Muscle layer of colon (tissue), 2 donors: ENCODE data around the gene MIX23.

Source experiments
- H3K27ac ChIP-seq: one replicate; pipeline ENCODE4 v1.7.0; 2013; ENCODE audit warnings: low read depth, mild to moderate bottlenecking, low read length, moderate library complexity
- H3K27me3 ChIP-seq, 2 donors: one replicate each; pipeline ENCODE4 v1.7.0; 2013; ENCODE audit warnings: low read length in 2 of 2, mild to moderate bottlenecking in 2 of 2; ENCODE audit not compliant: insufficient read depth in 2 of 2, control insufficient read depth in 1 of 2
- H3K36me3 ChIP-seq: one replicate; pipeline ENCODE4 v1.7.0; 2013; ENCODE audit warnings: mild to moderate bottlenecking, low read length; ENCODE audit not compliant: insufficient read depth
- H3K4me1 ChIP-seq: one replicate; pipeline ENCODE4 v1.7.0; 2013; ENCODE audit warnings: mild to moderate bottlenecking, low read length; ENCODE audit not compliant: insufficient read depth
- H3K4me3 ChIP-seq, 2 donors: one replicate each; pipeline ENCODE4 v1.7.0; 2013; ENCODE audit warnings: low read length in 2 of 2, low read depth in 1 of 2, mild to moderate bottlenecking in 1 of 2, moderate library complexity in 1 of 2
- H3K9ac ChIP-seq: one replicate; pipeline ENCODE4 v1.7.0; 2013; ENCODE audit warnings: low read length
- H3K9me3 ChIP-seq: one replicate; pipeline ENCODE4 v1.7.0; 2013; ENCODE audit warnings: mild to moderate bottlenecking, low read length
- donor health status: abdominal sarcoma.
- donor health status: Adenocarcinoma of cecum.

MIX23 gene

GRCh38 chr3:122409446-122409845, 26.4 kb upstream of the MIX23 start:
- H3K9ac ChIP-seq = no peak overlapping the region
- no peaks in the 10 kb centered on the region for H3K9me3 ChIP-seq
- no peak overlapping the region for H3K4me3 ChIP-seq
- H3K4me1 ChIP-seq = no peaks in the 10 kb centered on the region
- no peak overlapping the region for H3K27ac ChIP-seq
- no peaks in the 10 kb centered on the region for H3K27me3 ChIP-seq
- H3K36me3 ChIP-seq = peaks cover 71% of the 10 kb centered on the region

- Histone ChIP-seq H3K4me1 (no peaks in the 10 kb centered on the region), H3K4me3 (no peak overlapping the region), H3K9ac (no peak overlapping the region), H3K9me3 (no peaks in the 10 kb centered on the region), H3K27me3 (no peaks in the 10 kb centered on the region), H3K27ac (no peak overlapping the region), H3K36me3 (peaks cover 84% of the 10 kb centered on the region)
Observed at GRCh38 chr3:122407946-122408345, 24.9 kb upstream of the MIX23 start.

GRCh38 chr3:122406198-122406597, 23.2 kb upstream of the MIX23 start:
- no peaks in the 10 kb centered on the region for H3K27me3 ChIP-seq
- H3K27ac ChIP-seq = no peak overlapping the region
- peaks cover 82% of the 10 kb centered on the region for H3K36me3 ChIP-seq

GRCh38 chr3:122405015-122405414, 22.0 kb upstream of the MIX23 start:
- no peaks in the 10 kb centered on the region for H3K27me3 ChIP-seq
- no peak overlapping the region for H3K27ac ChIP-seq
- H3K4me3 ChIP-seq = no peak overlapping the region
- no peaks in the 10 kb centered on the region for H3K4me1 ChIP-seq
- no peaks in the 10 kb centered on the region for H3K9me3 ChIP-seq
- H3K36me3 ChIP-seq = peaks cover 70% of the 10 kb centered on the region
- H3K9ac ChIP-seq = no peak overlapping the region

More at GRCh38 chr3:122406198-122406597, 23.2 kb upstream of the MIX23 start:
- H3K9ac ChIP-seq = no peak overlapping the region
- H3K9me3 ChIP-seq = no peaks in the 10 kb centered on the region
- H3K4me1 ChIP-seq = no peaks in the 10 kb centered on the region
- H3K4me3 ChIP-seq = no peak overlapping the region

GRCh38 chr3:122403489-122403888, 20.5 kb upstream of the MIX23 start:
- Histone ChIP-seq H3K4me3 (no peak overlapping the region), H3K27ac (no peak overlapping the region), H3K27me3 (no peaks in the 10 kb centered on the region), H3K36me3 (peaks cover 56% of the 10 kb centered on the region), H3K9me3 (no peaks in the 10 kb centered on the region), H3K4me1 (no peaks in the 10 kb centered on the region), H3K9ac (no peak overlapping the region)

GRCh38 chr3:122398920-122399319, 15.9 kb upstream of the MIX23 start:
- H3K36me3 ChIP-seq = peaks cover 12% of the 10 kb centered on the region
- no peaks in the 10 kb centered on the region for H3K27me3 ChIP-seq
- H3K4me3 ChIP-seq = no peak overlapping the region
- no peaks in the 10 kb centered on the region for H3K9me3 ChIP-seq
- H3K4me1 ChIP-seq = no peaks in the 10 kb centered on the region
- no peak overlapping the region for H3K27ac ChIP-seq
- H3K9ac ChIP-seq = no peak overlapping the region

GRCh38 chr3:122397201-122397600, 14.2 kb upstream of the MIX23 start:
- Histone ChIP-seq H3K9ac (no peak overlapping the region), H3K36me3 (no peaks in the 10 kb centered on the region), H3K4me3 (no peak overlapping the region), H3K9me3 (no peaks in the 10 kb centered on the region), H3K4me1 (peaks cover 5% of the 10 kb centered on the region), H3K27me3 (no peaks in the 10 kb centered on the region), H3K27ac (no peak overlapping the region)

GRCh38 chr3:122396511-122396910, 13.5 kb upstream of the MIX23 start:
- Histone ChIP-seq H3K4me3 (no peak overlapping the region), H3K4me1 (peaks cover 5% of the 10 kb centered on the region), H3K27me3 (no peaks in the 10 kb centered on the region), H3K36me3 (no peaks in the 10 kb centered on the region), H3K27ac (no peak overlapping the region), H3K9me3 (no peaks in the 10 kb centered on the region), H3K9ac (no peak overlapping the region)

GRCh38 chr3:122395582-122395981, 12.6 kb upstream of the MIX23 start:
- Histone ChIP-seq H3K9me3 (no peaks in the 10 kb centered on the region), H3K27ac (no peak overlapping the region)

GRCh38 chr3:122394173-122394572, 11.1 kb upstream of the MIX23 start:
- Histone ChIP-seq H3K27ac (no peak overlapping the region), H3K36me3 (no peaks in the 10 kb centered on the region), H3K9ac (no peak overlapping the region), H3K9me3 (no peaks in the 10 kb centered on the region), H3K27me3 (no peaks in the 10 kb centered on the region), H3K4me1 (peaks cover 5% of the 10 kb centered on the region), H3K4me3 (no peak overlapping the region)

More at GRCh38 chr3:122395582-122395981, 12.6 kb upstream of the MIX23 start:
- Histone ChIP-seq H3K27me3 (no peaks in the 10 kb centered on the region), H3K4me1 (peaks cover 5% of the 10 kb centered on the region), H3K36me3 (no peaks in the 10 kb centered on the region), H3K9ac (no peak overlapping the region), H3K4me3 (no peak overlapping the region)

- no peak overlapping the region for H3K4me3 ChIP-seq
- no peaks in the 10 kb centered on the region for H3K9me3 ChIP-seq
- no peaks in the 10 kb centered on the region for H3K27me3 ChIP-seq
- H3K36me3 ChIP-seq = no peaks in the 10 kb centered on the region
- no peak overlapping the region for H3K9ac ChIP-seq
- peak overlapping the region; percentile 46 for H3K27ac ChIP-seq
- H3K4me1 ChIP-seq = peaks cover 5% of the 10 kb centered on the region
Observed at GRCh38 chr3:122392868-122393844, 10.1 kb upstream of the MIX23 start.
